Measurements from ENCODE around the gene DNAJC6.

- TF ChIP-seq CTCF (IDR thresholded peaks at IDR 0.05; ENCODE audit: insufficient read depth, low read length, poor library complexity, severe bottlenecking): no peak
- no peak for TF ChIP-seq EZH2phosphoT487 (conservative IDR thresholded peaks at IDR 0.05; ENCODE audit: low read length)
These were observed 31.6 kb upstream of the DNAJC6 start for GRCh38 chr1:65277605-65278347.
